AG04449 (cell line): Measurements from ENCODE around the gene COL15A1.

Experiments
- CTCF ChIA-PET: fragments of 350-600 bp; formaldehyde crosslinking; extraction: SDS; loops from one replicate; lab custom pipeline; 2021; ENCODE audit warnings: antibody characterized with exemption; lab: Yijun Ruan, JAX
- POLR2A ChIA-PET: fragments of 400-600, 350-600 bp; formaldehyde crosslinking; extraction: SDS; loops from one replicate; lab custom pipeline; 2020; ENCODE audit warnings: antibody characterized with exemption, inconsistent platforms; lab: Yijun Ruan, JAX
- DNase-seq: peaks from one replicate; pipeline ENCODE4 v3.0.0-alpha.2; 2010; ENCODE audit warnings: low read depth, low spot score
- H3K4me3 ChIP-seq: 2 replicates; pipeline ENCODE4 v1.5.1; 2011; ENCODE audit warnings: low read depth, mild to moderate bottlenecking, control low read depth, low read length
- TF ChIP-seq, protein P1 (sequence below): IDR thresholded peaks from one replicate; pipeline ENCODE4 v1.5.1; 2011; ENCODE audit warnings: mild to moderate bottlenecking, moderate library complexity, low read length, control low read depth, inconsistent platforms; ENCODE audit not compliant: insufficient read depth; ENCODE audit errors: missing control alignments

The COL15A1 gene

GRCh38 chr9:99060621-99061020 lies 116.9 kb downstream of the COL15A1 start:
- TF ChIP-seq, protein P1, sequence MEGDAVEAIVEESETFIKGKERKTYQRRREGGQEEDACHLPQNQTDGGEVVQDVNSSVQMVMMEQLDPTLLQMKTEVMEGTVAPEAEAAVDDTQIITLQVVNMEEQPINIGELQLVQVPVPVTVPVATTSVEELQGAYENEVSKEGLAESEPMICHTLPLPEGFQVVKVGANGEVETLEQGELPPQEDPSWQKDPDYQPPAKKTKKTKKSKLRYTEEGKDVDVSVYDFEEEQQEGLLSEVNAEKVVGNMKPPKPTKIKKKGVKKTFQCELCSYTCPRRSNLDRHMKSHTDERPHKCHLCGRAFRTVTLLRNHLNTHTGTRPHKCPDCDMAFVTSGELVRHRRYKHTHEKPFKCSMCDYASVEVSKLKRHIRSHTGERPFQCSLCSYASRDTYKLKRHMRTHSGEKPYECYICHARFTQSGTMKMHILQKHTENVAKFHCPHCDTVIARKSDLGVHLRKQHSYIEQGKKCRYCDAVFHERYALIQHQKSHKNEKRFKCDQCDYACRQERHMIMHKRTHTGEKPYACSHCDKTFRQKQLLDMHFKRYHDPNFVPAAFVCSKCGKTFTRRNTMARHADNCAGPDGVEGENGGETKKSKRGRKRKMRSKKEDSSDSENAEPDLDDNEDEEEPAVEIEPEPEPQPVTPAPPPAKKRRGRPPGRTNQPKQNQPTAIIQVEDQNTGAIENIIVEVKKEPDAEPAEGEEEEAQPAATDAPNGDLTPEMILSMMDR = no peak
- no peak for DNase-seq
- ChIA-PET POLR2A (no interaction called here), CTCF (interaction anchor here (1.0 kb wide), 1 partner anchor 10 kb away, joined by 3 read pairs; no protein-coding TSS in a partner anchor)
- no peak overlapping the region for H3K4me3 ChIP-seq

- TF ChIP-seq, protein P1 = no peak
- DNase-seq = no peak
- H3K4me3 ChIP-seq = no peak overlapping the region
- POLR2A ChIA-PET = no interaction called here
- CTCF ChIA-PET = interaction anchor here (1.5 kb wide), 1 partner anchor 10 kb away, joined by 4 read pairs; no protein-coding TSS in a partner anchor
Observed at GRCh38 chr9:99062549-99062948, 118.8 kb downstream of the COL15A1 start.

- TF ChIP-seq, protein P1 = no peak
- DNase-seq = no peak
- H3K4me3 ChIP-seq = no peak overlapping the region
- CTCF ChIA-PET = interaction anchor here (1.5 kb wide), 1 partner anchor 11 kb away, joined by 4 read pairs; no protein-coding TSS in a partner anchor
- POLR2A ChIA-PET = no interaction called here
Observed at GRCh38 chr9:99063522-99063921, 119.8 kb downstream of the COL15A1 start.

GRCh38 chr9:99066571-99066970 lies 122.9 kb downstream of the COL15A1 start:
- TF ChIP-seq, protein P1 = no peak
- POLR2A ChIA-PET = no interaction called here
- CTCF ChIA-PET = interaction anchor here (1.0 to 1.4 kb wide), 3 partner anchors 9 to 20 kb away, joined by 3 to 5 read pairs (median 3); no protein-coding TSS in a partner anchor
- H3K4me3 ChIP-seq = no peak overlapping the region
- no peak for DNase-seq

- no peak overlapping the region for H3K4me3 ChIP-seq
- TF ChIP-seq, protein P1 = no peak
- ChIA-PET POLR2A (no interaction called here), CTCF (no interaction called here)
- no peak for DNase-seq
Observed at GRCh38 chr9:99069075-99069474, 125.4 kb downstream of the COL15A1 start.

DNA sequence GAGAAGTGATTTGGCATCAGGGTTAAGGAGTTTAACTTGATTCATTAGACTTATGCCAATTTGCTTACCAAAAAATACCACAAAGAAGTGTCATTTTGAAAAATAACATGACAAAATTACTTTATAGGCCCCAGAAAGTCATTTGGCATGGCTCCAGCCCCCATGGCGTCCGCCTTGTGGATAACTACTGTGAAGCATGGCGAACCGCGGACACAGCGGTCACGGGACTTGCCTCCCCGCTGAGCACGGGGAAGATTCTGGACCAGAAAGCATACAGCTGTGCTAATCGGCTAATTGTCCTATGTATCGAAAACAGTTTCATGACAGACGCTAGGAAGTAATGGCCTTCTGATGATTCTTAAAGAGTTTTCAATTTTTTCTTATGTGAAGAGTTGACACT lies 125.8 kb downstream of the COL15A1 start:
- DNase-seq = no peak
- POLR2A ChIA-PET = no interaction called here
- TF ChIP-seq, protein P1 = no peak
- H3K4me3 ChIP-seq = no peak overlapping the region
- CTCF ChIA-PET = no interaction called here
